Uterus (tissue), 4 donors: ENCODE results near the gene LPGAT1. TPM values are rescaled to one million over a fixed set of nuclear protein-coding genes. Genes with fewer than 3 reads are reported as not detected.

Source experiments
- DNase-seq, 2 donors: peaks; one replicate each; pipeline ENCODE4 v3.0.0-alpha.2; 2019 to 2020
- H3K27ac ChIP-seq, 2 donors: fragments of 200-600 bp; sonication (generic); 1 replicate in 1 of 2; 2 replicates in 1 of 2; pipeline ENCODE4 v1.5.1; 2016 to 2018
- H3K27me3 ChIP-seq, 2 donors: fragments of 200-600 bp; sonication (generic); one replicate each; pipeline ENCODE4 v1.5.1; 2018 to 2019; ENCODE audit warnings: control low read depth in 1 of 2
- H3K36me3 ChIP-seq, 2 donors: fragments of 200-600 bp; sonication (generic); one replicate each; pipeline ENCODE4 v1.5.1; 2019; ENCODE audit warnings: control low read depth in 1 of 2
- H3K4me1 ChIP-seq, 2 donors: fragments of 200-600 bp; sonication (generic); one replicate each; pipeline ENCODE4 v1.5.1; 2018 to 2019; ENCODE audit warnings: control low read depth in 1 of 2
- H3K4me3 ChIP-seq, 2 donors: fragments of 200-600 bp; sonication (generic); 1 replicate in 1 of 2; 2 replicates in 1 of 2; pipeline ENCODE4 v1.5.1; 2018 to 2019; ENCODE audit warnings: mild to moderate bottlenecking in 1 of 2
- H3K9me3 ChIP-seq, 2 donors: fragments of 200-600 bp; sonication (generic); one replicate each; pipeline ENCODE4 v1.5.1; 2019; ENCODE audit warnings: control low read depth in 1 of 2
- CTCF ChIP-seq, 4 experiments: fragments of 200-600 bp in 2 of 4; fragments of 450-650 bp in 2 of 4; sonication (generic) in 2 of 4; IDR thresholded peaks; one replicate each; pipeline ENCODE4 v1.5.1; 2016 to 2019; ENCODE audit warnings: antibody characterized with exemption in 4 of 4, mild to moderate bottlenecking in 2 of 4, moderate library complexity in 1 of 4
- POLR2A ChIP-seq, 2 donors: fragments of 450-650 bp; IDR thresholded peaks; one replicate each; pipeline ENCODE4 v1.6.1; 2016; ENCODE audit warnings: antibody characterized with exemption in 2 of 2, mild to moderate bottlenecking in 1 of 2, moderate library complexity in 1 of 2
- intact Hi-C: fragments of 100-400 bp; cut with DNase I; formaldehyde crosslinking; loops from one replicate; pipeline ENCODE4 v1.15.1; 2023; ENCODE audit warnings: low total_unique reads
- total RNA-seq, 4 donors: library from RNA; depleted of rRNA in 3 of 4; stranded (reverse); fragments of >200 nt in 3 of 4; gene quantifications; one replicate each; pipeline versions ENCODE4 v1.1.0 to v1.2.4, GENCODE V29; 2014 to 2023
- donor health status: DM: yes; HTN: yes; CAD: no.

Gene LPGAT1
- total RNA-seq, 4 donors from 2014 or later, result 12.9 to 50.3 (median 36.6) TPM

- TF ChIP-seq CTCF (IDR thresholded peaks at IDR 0.05), result no peak
- TF ChIP-seq POLR2A (IDR thresholded peaks at IDR 0.05), result no peak
- H3K4me3 ChIP-seq, result no peak overlapping the region
- no peak for DNase-seq
- no peaks in the 10 kb centered on the region for H3K27me3 ChIP-seq
- intact Hi-C loops, result no loop called here
- no peaks in the 10 kb centered on the region for H3K36me3 ChIP-seq
- no peaks in the 10 kb centered on the region for H3K4me1 ChIP-seq
- H3K27ac ChIP-seq, result no peak overlapping the region
- no peaks in the 10 kb centered on the region for H3K9me3 ChIP-seq
Observed at GRCh38 chr1:211734359-211734758, 96.2 kb downstream of the LPGAT1 start.

- no peak overlapping the region for H3K4me3 ChIP-seq
- no peak for DNase-seq
- H3K27ac ChIP-seq, result no peak overlapping the region
- TF ChIP-seq CTCF (IDR thresholded peaks at IDR 0.05) (no peak), POLR2A (IDR thresholded peaks at IDR 0.05) (no peak)
- no peaks in the 10 kb centered on the region for H3K4me1 ChIP-seq
- no peaks in the 10 kb centered on the region for H3K9me3 ChIP-seq
- H3K27me3 ChIP-seq, result no peaks in the 10 kb centered on the region
- H3K36me3 ChIP-seq, result no peaks in the 10 kb centered on the region
- intact Hi-C loops, result no loop called here
Observed at GRCh38 chr1:211732293-211732980, 98.1 kb downstream of the LPGAT1 start.

DNA sequence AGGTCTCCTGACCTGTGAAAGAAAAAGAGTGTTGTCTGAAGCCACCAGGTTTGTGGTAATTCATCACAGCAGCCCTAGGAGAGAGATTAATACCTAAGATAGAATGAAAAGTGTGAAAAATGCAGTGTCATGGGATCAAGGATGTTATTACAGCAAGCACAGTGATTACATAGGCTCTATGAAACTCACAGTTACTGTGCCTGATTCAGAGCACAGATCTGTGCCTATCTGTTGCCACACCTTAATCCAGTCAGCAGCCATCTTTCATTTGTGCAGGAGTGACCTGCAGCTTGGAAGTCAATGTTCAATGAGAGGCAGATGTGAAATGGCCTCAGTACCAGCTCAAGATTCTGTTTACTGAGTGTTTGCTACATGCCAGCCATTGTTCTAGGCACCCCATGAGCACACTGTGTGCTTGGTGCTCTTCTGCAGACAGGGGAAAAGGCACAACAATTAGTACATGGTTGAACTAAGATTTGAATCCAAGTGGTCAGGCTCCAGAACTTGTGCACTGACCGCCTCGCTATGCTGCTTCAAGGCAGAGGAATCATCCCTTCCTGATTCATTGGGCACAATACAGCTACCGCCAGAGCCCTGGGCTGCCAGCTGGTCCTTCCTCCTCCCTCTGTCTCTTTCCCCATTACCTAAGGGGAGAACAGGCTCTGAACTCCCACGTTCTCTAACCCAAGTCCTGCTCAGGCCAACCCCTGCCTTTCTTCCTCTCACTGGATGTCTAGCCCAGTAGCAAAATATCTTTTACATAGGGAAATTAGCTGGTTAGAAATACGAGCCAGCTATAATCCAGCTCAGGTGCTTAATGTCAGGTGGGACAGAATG lies 98.9 kb downstream of the LPGAT1 start:
- Histone ChIP-seq H3K27me3 (no peaks in the 10 kb centered on the region), H3K9me3 (no peaks in the 10 kb centered on the region), H3K4me3 (no peak overlapping the region), H3K27ac (no peak overlapping the region), H3K36me3 (no peaks in the 10 kb centered on the region), H3K4me1 (no peaks in the 10 kb centered on the region)
- TF ChIP-seq POLR2A (IDR thresholded peaks at IDR 0.05), result no peak
- TF ChIP-seq CTCF (IDR thresholded peaks at IDR 0.05), result no peak
- intact Hi-C loops, result no loop called here
- no peak for DNase-seq

DNA sequence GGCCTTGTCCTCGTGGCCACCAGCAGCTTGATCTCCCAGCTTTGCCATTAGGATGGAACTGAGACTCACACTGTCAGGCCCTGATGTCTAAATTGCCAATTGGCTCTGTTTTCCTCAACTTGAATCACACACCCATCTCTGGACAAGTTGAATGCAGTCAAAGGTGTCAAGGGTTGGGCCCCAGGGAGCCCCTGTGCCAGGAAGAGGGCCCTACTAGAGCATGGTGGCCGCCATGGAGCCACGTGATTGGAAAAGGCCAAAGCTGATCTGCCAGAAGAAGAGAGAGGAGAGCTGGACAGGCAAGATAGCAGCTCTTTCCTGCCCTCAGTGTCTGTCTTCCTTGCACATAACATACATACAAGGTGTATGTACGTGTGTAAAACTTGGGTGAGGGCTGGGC lies 100.2 kb downstream of the LPGAT1 start:
- intact Hi-C loops, result no loop called here
- Histone ChIP-seq H3K27ac (no peak overlapping the region), H3K27me3 (no peaks in the 10 kb centered on the region), H3K4me3 (no peak overlapping the region), H3K9me3 (no peaks in the 10 kb centered on the region), H3K4me1 (no peaks in the 10 kb centered on the region), H3K36me3 (no peaks in the 10 kb centered on the region)
- no peak for DNase-seq
- TF ChIP-seq POLR2A (IDR thresholded peaks at IDR 0.05), result no peak

- Histone ChIP-seq H3K4me1 (no peaks in the 10 kb centered on the region), H3K9me3 (no peaks in the 10 kb centered on the region), H3K4me3 (no peak overlapping the region), H3K27ac (no peak overlapping the region), H3K36me3 (no peaks in the 10 kb centered on the region), H3K27me3 (no peaks in the 10 kb centered on the region)
- TF ChIP-seq CTCF (IDR thresholded peaks at IDR 0.05) (no peak), POLR2A (IDR thresholded peaks at IDR 0.05) (no peak)
- no peak for DNase-seq
- intact Hi-C loops, result no loop called here
Observed at GRCh38 chr1:211729238-211729637, 101.3 kb downstream of the LPGAT1 start.
